K562 (cell line): ENCODE data around the gene PRM2. TPM values are rescaled to one million over a fixed set of nuclear protein-coding genes. Genes with fewer than 3 reads are reported as not detected.

ENCODE experiments used
- CBFB ChIP-seq: sonication (generic); formaldehyde crosslinking; IDR thresholded peaks from 2 replicates; pipeline ENCODE4 v1.4.0; 2020; ENCODE audit warnings: mild to moderate bottlenecking, missing genetic modification reagents
- COPS2 ChIP-seq: fragments of 450-650 bp; conservative IDR thresholded peaks from 2 replicates; pipeline ENCODE4 v1.6.1; 2016; ENCODE audit warnings: mild to moderate bottlenecking, moderate library complexity
- CREB5 ChIP-seq: fragments of 250-450 bp; sonication (Bioruptor Pico); IDR thresholded peaks from 2 replicates; pipeline ENCODE4 v1.5.0; 2020; ENCODE audit warnings: mild to moderate bottlenecking
- HNRNPH1 ChIP-seq: fragments of 200-400 bp; formaldehyde crosslinking; optimal IDR thresholded peaks from 2 replicates; pipeline ENCODE3; 2017; ENCODE audit warnings: low read depth, mild to moderate bottlenecking, low read length, moderate library complexity
- HNRNPK ChIP-seq: fragments of 200-400 bp; formaldehyde crosslinking; IDR thresholded peaks from one replicate; pipeline ENCODE4 v1.6.1; 2018; ENCODE audit warnings: mild to moderate bottlenecking, low read depth, low read length; ENCODE audit not compliant: poor library complexity, severe bottlenecking
- MAFK ChIP-seq: IDR thresholded peaks from 2 replicates; pipeline ENCODE4 v1.6.1; 2011; ENCODE audit warnings: low read length, improper control_type of control experiment
- MCM2 ChIP-seq: fragments of 450-650 bp; IDR thresholded peaks from 2 replicates; pipeline ENCODE4 v1.6.1; 2017; ENCODE audit warnings: low read depth, mild to moderate bottlenecking
- NCOR1 ChIP-seq: fragments of 450-650 bp; IDR thresholded peaks from 2 replicates; pipeline ENCODE4 v1.6.1; 2016; ENCODE audit warnings: mild to moderate bottlenecking, moderate library complexity
- NELFE ChIP-seq: IDR thresholded peaks from 2 replicates; pipeline ENCODE4 v1.6.1; 2011; ENCODE audit warnings: mild to moderate bottlenecking; ENCODE audit not compliant: insufficient read depth, insufficient read length
- NR2C2 ChIP-seq, 2 experiments: fragments of 200-800 bp in 1 of 2; sonication (Bioruptor generic) in 1 of 2; sonication (generic) in 1 of 2; formaldehyde crosslinking in 1 of 2; IDR thresholded peaks; 2 replicates each; pipeline versions ENCODE4 v1.6.1 to v1.8.0; 2016 to 2022; ENCODE audit warnings: mild to moderate bottlenecking in 1 of 2, missing compliant biosample characterization in 1 of 2, missing genetic modification characterization in 1 of 2, missing genetic modification reagents in 1 of 2
- NUFIP1 ChIP-seq: fragments of 450-650 bp; IDR thresholded peaks from 2 replicates; pipeline ENCODE4 v1.6.1; 2018; ENCODE audit not compliant: partially characterized antibody
- PCBP1 ChIP-seq: fragments of 200-400 bp; formaldehyde crosslinking; IDR thresholded peaks from 2 replicates; pipeline ENCODE4 v1.6.1; 2018; ENCODE audit warnings: mild to moderate bottlenecking, low read depth, low read length; ENCODE audit not compliant: poor library complexity, severe bottlenecking
- PPARD ChIP-seq: fragments of 250-450 bp; sonication (Bioruptor Pico); IDR thresholded peaks from 2 replicates; pipeline ENCODE4 v1.8.0; 2022; ENCODE audit warnings: inconsistent platforms, mild to moderate bottlenecking, moderate library complexity
- RBM17 ChIP-seq: fragments of 200-400 bp; formaldehyde crosslinking; IDR thresholded peaks from 2 replicates; pipeline ENCODE4 v1.6.1; 2017; ENCODE audit warnings: low read depth, mild to moderate bottlenecking, low read length, borderline replicate concordance
- TEAD2 ChIP-seq: fragments of 450-650 bp; IDR thresholded peaks from 2 replicates; pipeline ENCODE4 v1.6.1; 2016; ENCODE audit warnings: missing genetic modification characterization, control low read depth, missing compliant biosample characterization
- ZBTB40 ChIP-seq, 2 experiments: fragments of 450-650 bp in 1 of 2; sonication (generic) in 1 of 2; formaldehyde crosslinking in 1 of 2; IDR thresholded peaks; 2 replicates each; pipeline versions ENCODE4 v1.7.1 to v1.9.0; 2016 to 2022; ENCODE audit warnings: inconsistent platforms in 1 of 2, mild to moderate bottlenecking in 1 of 2, missing genetic modification reagents in 1 of 2
- ZNF586 ChIP-seq: fragments of 450-650 bp; formaldehyde crosslinking; conservative IDR thresholded peaks from 2 replicates; pipeline ENCODE4 v1.4.0; 2020; ENCODE audit warnings: mild to moderate bottlenecking, moderate library complexity
- polyA plus RNA-seq, 8 experiments: library from polyadenylated mRNA; depleted of rRNA in 4 of 8; stranded (reverse) in 5 of 8; unstranded in 3 of 8; fragments of >200 nt; fragmentation: Nextera tagmentation in 2 of 8; fragmentation: Illumina TruSeq in 1 of 8; extraction: Ambion mirVana in 2 of 8; extraction: Trizol in 1 of 8; gene quantifications; 2 replicates each; pipeline versions ENCODE4 v1.2.1 to v1.2.3, GENCODE V29; 2011 to 2014; ENCODE audit warnings: inconsistent platforms in 1 of 8, missing spikeins in 1 of 8
- total RNA-seq, 7 experiments: library from RNA; depleted of rRNA in 6 of 7; stranded (reverse); fragments of >200 nt in 6 of 7; fragmentation: Illumina TruSeq in 2 of 7; extraction: Trizol in 2 of 7; gene quantifications; 2 replicates each; pipeline versions ENCODE4 v1.2.1 to v1.2.3, GENCODE V29; 2011 to 2021; ENCODE audit warnings: low replicate concordance in 1 of 7

The PRM2 gene
- total and polyA plus RNA-seq, 9 of the 15 experiments (the other 6 are each of a cell fraction or from before 2014, with no cell fraction given): not detected

- no peak for TF ChIP-seq CREB5
- no peak for TF ChIP-seq MAFK
- TF ChIP-seq NELFE: no peak
- no peak for TF ChIP-seq CBFB (CRISPR knock-in tag)
- TF ChIP-seq HNRNPK: no peak
- no peak for TF ChIP-seq TEAD2 (tag)
- TF ChIP-seq NR2C2 (CRISPR knock-in tag; IDR thresholded peaks at IDR 0.05): no peak
- peak; percentile 75 for TF ChIP-seq NR2C2 (tag; IDR thresholded peaks at IDR 0.05)
- no peak for TF ChIP-seq HNRNPH1
- no peak for TF ChIP-seq PPARD (CRISPR knock-in tag)
- no peak for TF ChIP-seq COPS2
- no peak for TF ChIP-seq ZNF586
- peak; percentile 23; the same call in 1 of the 2 replicates for TF ChIP-seq ZBTB40 (IDR thresholded peaks at IDR 0.05)
- no peak for TF ChIP-seq ZBTB40 (CRISPR knock-in tag; IDR thresholded peaks at IDR 0.05)
- no peak for TF ChIP-seq MCM2
- TF ChIP-seq NCOR1: peak; percentile 83
- TF ChIP-seq RBM17: no peak
- no peak for TF ChIP-seq NUFIP1
- no peak for TF ChIP-seq PCBP1
Observed at GRCh38 chr16:11232852-11233726, 43.2 kb downstream of the PRM2 start (continued).
